H7 (cell line): ENCODE data around the gene BTBD7. TPM values are rescaled to one million over a fixed set of nuclear protein-coding genes. Genes with fewer than 3 reads are reported as not detected.

Experiments
- DNase-seq: peaks from one replicate; pipeline ENCODE4 v3.0.0; 2012
- H3K27me3 ChIP-seq: 2 replicates; pipeline ENCODE4 v1.6.0; 2011; ENCODE audit warnings: mild to moderate bottlenecking, low read length; ENCODE audit not compliant: control insufficient read depth, insufficient read depth
- H3K36me3 ChIP-seq: replicated peaks from 2 replicates; pipeline ENCODE4 v1.5.1; 2011; ENCODE audit warnings: low read length; ENCODE audit not compliant: control insufficient read depth, insufficient read depth
- H3K4me3 ChIP-seq: 2 replicates; pipeline ENCODE4 v1.5.1; 2011; ENCODE audit warnings: low read depth, mild to moderate bottlenecking, control low read depth, low read length, moderate library complexity; ENCODE audit not compliant: insufficient read depth
- total RNA-seq: library from RNA; depleted of rRNA; stranded (reverse); fragments of >200 nt; shearing (Covaris generic); gene quantifications from 2 replicates; pipeline ENCODE4 v1.2.3, GENCODE V29; 2014; rRNA removed

BTBD7 gene
- total RNA-seq, 1 experiment from 2014 or later: 13.4 TPM

GRCh38 chr14:93220509-93220908 lies 112.3 kb downstream of the BTBD7 start:
- Histone ChIP-seq H3K27me3 (no peaks in the 10 kb centered on the region), H3K36me3 (peaks cover 6% of the 10 kb centered on the region), H3K4me3 (no peak overlapping the region)
- DNase-seq: no peak

- Histone ChIP-seq H3K4me3 (no peak overlapping the region), H3K27me3 (no peaks in the 10 kb centered on the region), H3K36me3 (peaks cover 8% of the 10 kb centered on the region)
- DNase-seq: peak; percentile 64
Observed at GRCh38 chr14:93219103-93219726, 113.6 kb downstream of the BTBD7 start.

GRCh38 chr14:93214598-93214997 lies 118.2 kb downstream of the BTBD7 start:
- H3K27me3 ChIP-seq: no peaks in the 10 kb centered on the region
- H3K4me3 ChIP-seq: no peak overlapping the region
- no peak for DNase-seq
- peaks cover 1% of the 10 kb centered on the region for H3K36me3 ChIP-seq

GRCh38 chr14:93212432-93212831 lies 120.4 kb downstream of the BTBD7 start:
- DNase-seq: no peak
- Histone ChIP-seq H3K4me3 (no peak overlapping the region), H3K36me3 (peaks cover 1% of the 10 kb centered on the region), H3K27me3 (no peaks in the 10 kb centered on the region)

- Histone ChIP-seq H3K36me3 (no peaks in the 10 kb centered on the region; the same call in none of the 2 replicates), H3K4me3 (peak overlapping the region; percentile 91), H3K27me3 (no peaks in the 10 kb centered on the region)
- peak; percentile 79 for DNase-seq
Observed at GRCh38 chr14:93207468-93208308, 125.1 kb downstream of the BTBD7 start.

- Histone ChIP-seq H3K36me3 (no peaks in the 10 kb centered on the region; the same call in none of the 2 replicates), H3K27me3 (no peaks in the 10 kb centered on the region), H3K4me3 (peak within 1 kb of the TSS; percentile 91)
- peak; percentile 97 for DNase-seq
Observed at GRCh38 chr14:93206793-93207467, 125.9 kb downstream of the BTBD7 start, which contains the start of the genes GON7 and UBR7. TSS of gene GON7 (minus strand) at chr14:93207065. CDS start at chr14:93207037, 28 bp downstream. TSS of gene UBR7 (plus strand) at chr14:93207256. CDS start at chr14:93207292, 36 bp downstream.

GRCh38 chr14:93201155-93201704 lies 131.6 kb downstream of the BTBD7 start:
- no peaks in the 10 kb centered on the region for H3K36me3 ChIP-seq

GRCh38 chr14:93200553-93200952 lies 132.3 kb downstream of the BTBD7 start:
- H3K27me3 ChIP-seq: no peaks in the 10 kb centered on the region
- H3K4me3 ChIP-seq: no peak overlapping the region
- DNase-seq: no peak
- no peaks in the 10 kb centered on the region for H3K36me3 ChIP-seq

More at GRCh38 chr14:93201155-93201704, 131.6 kb downstream of the BTBD7 start:
- DNase-seq: no peak
- Histone ChIP-seq H3K27me3 (no peaks in the 10 kb centered on the region), H3K4me3 (no peak overlapping the region)

- no peaks in the 10 kb centered on the region for H3K27me3 ChIP-seq
- no peak overlapping the region for H3K4me3 ChIP-seq
- DNase-seq: no peak
- no peaks in the 10 kb centered on the region for H3K36me3 ChIP-seq
Observed at GRCh38 chr14:93199031-93199430, 133.8 kb downstream of the BTBD7 start.

- Histone ChIP-seq H3K36me3 (no peaks in the 10 kb centered on the region), H3K27me3 (no peaks in the 10 kb centered on the region), H3K4me3 (no peak overlapping the region)
- DNase-seq: no peak
Observed at GRCh38 chr14:93195316-93195999, 137.4 kb downstream of the BTBD7 start.

Other genes with a start within 250 kb of the BTBD7 start
- gene ITPK1, start 217.1 kb downstream of the BTBD7 start, total RNA-seq: 75.1 and 92.1 TPM in 2 replicates
- gene MOAP1, start 148.1 kb downstream of the BTBD7 start, total RNA-seq: 17.9 and 20.1 TPM in 2 replicates
- 13.9 and 15.1 TPM in 2 replicates for gene LYSET, start 147.7 kb downstream of the BTBD7 start, total RNA-seq
- gene GON7, start 126.0 kb downstream of the BTBD7 start, total RNA-seq: 5.0 and 8.7 TPM in 2 replicates
- gene UBR7, start 125.8 kb downstream of the BTBD7 start, total RNA-seq: 42.2 and 45.7 TPM in 2 replicates
- not detected in 2 replicates for gene COX8C, start 14.1 kb upstream of the BTBD7 start, total RNA-seq
- gene UNC79, start 97.9 kb upstream of the BTBD7 start, total RNA-seq: 1.0 and 2.0 TPM in 2 replicates